ENCODE data around the gene SLAMF1. TPM values are rescaled to one million over a fixed set of nuclear protein-coding genes. Genes with fewer than 3 reads are reported as not detected.

SLAMF1 gene
- total and polyA plus RNA-seq, 2 donors from 2014 or later: 0.13 to 3.3 TPM

DNA sequence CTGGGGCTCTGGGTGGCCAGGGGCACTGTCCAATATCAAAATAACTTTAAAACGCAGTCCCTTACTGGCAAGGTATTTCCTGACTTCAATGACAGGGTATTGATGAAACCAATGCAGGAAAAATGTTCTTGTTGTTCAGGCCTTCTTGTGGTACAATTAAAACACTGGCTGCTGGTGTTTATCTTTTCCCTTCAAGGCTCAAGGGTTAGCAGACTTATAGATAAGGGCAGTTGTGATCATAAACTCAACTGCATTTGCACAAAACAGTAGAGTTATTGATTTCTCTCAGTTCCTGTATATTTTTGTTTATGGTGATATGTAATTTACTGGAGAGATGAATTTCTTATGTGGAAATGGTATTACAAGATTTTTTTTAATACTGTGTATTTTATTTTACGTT lies 64.9 kb downstream of the SLAMF1 start:
- FAIRE-seq (no peak), DNase-seq (no peak)
- Histone ChIP-seq H3K4me1 (ENCODE audit: control insufficient read depth in 2 of 3, insufficient read depth in 2 of 3, low read depth in 1 of 3, low read length in 3 of 3) (no peaks in the 10 kb centered on the region), H3K4me3 (ENCODE audit: low read length in 3 of 3) (no peak overlapping the region), H3K27me3 (ENCODE audit: control insufficient read depth, insufficient read depth, low read length) (no peaks in the 10 kb centered on the region), H3K9me3 (ENCODE audit: control insufficient read depth in 2 of 3, insufficient read depth in 1 of 3, low read length in 3 of 3) (no peaks in the 10 kb centered on the region), H3K36me3 (ENCODE audit: control insufficient read depth in 2 of 3, insufficient read depth in 3 of 3, low read length in 3 of 3) (no peaks in the 10 kb centered on the region), H3K9ac (ENCODE audit: low read length in 3 of 3) (no peak overlapping the region), H3K27ac (ENCODE audit: low read depth in 2 of 2, low read length in 2 of 2) (no peak overlapping the region)
- TF ChIP-seq, protein P1, sequence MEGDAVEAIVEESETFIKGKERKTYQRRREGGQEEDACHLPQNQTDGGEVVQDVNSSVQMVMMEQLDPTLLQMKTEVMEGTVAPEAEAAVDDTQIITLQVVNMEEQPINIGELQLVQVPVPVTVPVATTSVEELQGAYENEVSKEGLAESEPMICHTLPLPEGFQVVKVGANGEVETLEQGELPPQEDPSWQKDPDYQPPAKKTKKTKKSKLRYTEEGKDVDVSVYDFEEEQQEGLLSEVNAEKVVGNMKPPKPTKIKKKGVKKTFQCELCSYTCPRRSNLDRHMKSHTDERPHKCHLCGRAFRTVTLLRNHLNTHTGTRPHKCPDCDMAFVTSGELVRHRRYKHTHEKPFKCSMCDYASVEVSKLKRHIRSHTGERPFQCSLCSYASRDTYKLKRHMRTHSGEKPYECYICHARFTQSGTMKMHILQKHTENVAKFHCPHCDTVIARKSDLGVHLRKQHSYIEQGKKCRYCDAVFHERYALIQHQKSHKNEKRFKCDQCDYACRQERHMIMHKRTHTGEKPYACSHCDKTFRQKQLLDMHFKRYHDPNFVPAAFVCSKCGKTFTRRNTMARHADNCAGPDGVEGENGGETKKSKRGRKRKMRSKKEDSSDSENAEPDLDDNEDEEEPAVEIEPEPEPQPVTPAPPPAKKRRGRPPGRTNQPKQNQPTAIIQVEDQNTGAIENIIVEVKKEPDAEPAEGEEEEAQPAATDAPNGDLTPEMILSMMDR (IDR thresholded peaks at IDR 0.05; ENCODE audit: borderline replicate concordance, extremely low read depth, insufficient read depth): no peak
- intact Hi-C loops (cut with DNase I): no loop called here

DNA sequence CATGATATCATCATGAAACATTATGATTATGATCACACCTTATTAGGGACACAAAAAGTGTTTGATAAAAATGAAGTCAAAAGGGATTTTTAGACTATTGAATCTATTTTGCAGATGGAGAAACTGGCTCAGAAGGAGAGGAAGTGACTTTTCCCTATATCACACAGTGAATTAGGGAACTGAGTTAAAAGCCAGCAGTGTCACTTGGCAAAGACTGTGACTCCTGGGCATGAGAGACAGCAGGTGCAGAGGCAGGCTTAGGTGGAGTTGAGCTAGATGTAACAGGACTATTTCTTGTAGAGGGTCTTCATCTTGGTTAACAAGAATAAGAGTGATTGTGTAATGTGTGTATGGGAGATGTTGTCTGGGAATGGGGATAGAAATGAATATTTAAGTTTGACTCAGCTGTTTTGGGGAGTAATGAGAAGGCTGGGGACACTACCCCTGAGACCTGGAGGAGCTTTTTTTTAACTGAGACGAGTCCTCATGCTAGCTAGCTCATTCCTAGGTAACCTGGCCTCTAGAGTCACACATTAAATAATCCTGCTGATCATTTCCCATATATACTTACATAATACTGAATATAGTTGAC lies 66.5 kb downstream of the SLAMF1 start:
- intact Hi-C loops (cut with DNase I): no loop called here
- Histone ChIP-seq H3K9me3 (ENCODE audit: control insufficient read depth in 2 of 3, insufficient read depth in 1 of 3, low read length in 3 of 3) (no peaks in the 10 kb centered on the region), H3K27ac (ENCODE audit: low read depth in 2 of 2, low read length in 2 of 2) (no peak overlapping the region), H3K9ac (ENCODE audit: low read length in 3 of 3) (no peak overlapping the region), H3K4me3 (ENCODE audit: low read length in 3 of 3) (no peak overlapping the region), H3K4me1 (ENCODE audit: control insufficient read depth in 2 of 3, insufficient read depth in 2 of 3, low read depth in 1 of 3, low read length in 3 of 3) (no peaks in the 10 kb centered on the region), H3K36me3 (ENCODE audit: control insufficient read depth in 2 of 3, insufficient read depth in 3 of 3, low read length in 3 of 3) (no peaks in the 10 kb centered on the region), H3K27me3 (ENCODE audit: control insufficient read depth, insufficient read depth, low read length) (no peaks in the 10 kb centered on the region)
- no peak for FAIRE-seq
- no peak for DNase-seq
- TF ChIP-seq, protein P1 (IDR thresholded peaks at IDR 0.05; ENCODE audit: borderline replicate concordance, extremely low read depth, insufficient read depth): no peak

DNA sequence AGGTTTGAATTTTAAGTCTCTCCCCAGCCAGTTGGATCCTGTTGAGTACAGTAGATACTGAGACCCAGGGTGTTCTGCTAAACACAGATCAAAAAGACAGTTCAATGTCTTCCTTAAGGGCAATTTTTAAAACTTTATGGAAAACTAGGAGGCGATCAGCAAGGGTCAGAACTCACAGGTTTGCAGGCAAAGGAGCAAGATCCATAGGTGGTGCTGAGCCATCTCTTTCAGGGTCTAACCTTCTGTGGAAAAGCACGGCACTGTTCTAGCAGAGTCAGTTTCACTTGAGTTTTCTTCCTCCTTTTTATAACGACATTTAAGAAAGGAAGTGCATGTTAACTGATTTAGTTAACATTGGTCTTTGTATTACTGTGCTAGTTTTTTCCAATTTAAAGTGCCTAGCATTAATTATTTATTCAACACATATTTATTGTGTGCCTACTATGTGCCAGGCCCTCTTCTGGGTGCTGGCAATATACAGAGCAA lies 67.6 kb downstream of the SLAMF1 start, which contains the start of gene CD84:
Gene CD84 (minus strand): TSS at position 281 of the 486 bp plus-strand sequence. CDS start 59 bp downstream, at position 222.
- no peak within 1 kb of the TSS for H3K9ac ChIP-seq (ENCODE audit: low read length in 3 of 3)
- no peaks in the 10 kb centered on the region for H3K9me3 ChIP-seq (ENCODE audit: control insufficient read depth in 2 of 3, insufficient read depth in 1 of 3, low read length in 3 of 3)
- H3K4me1 ChIP-seq (ENCODE audit: control insufficient read depth in 2 of 3, insufficient read depth in 2 of 3, low read depth in 1 of 3, low read length in 3 of 3): no peaks in the 10 kb centered on the region
- TF ChIP-seq, protein P1 (IDR thresholded peaks at IDR 0.05; ENCODE audit: borderline replicate concordance, extremely low read depth, insufficient read depth): no peak
- intact Hi-C loops (cut with DNase I): no loop called here
- no peak within 1 kb of the TSS for H3K27ac ChIP-seq (ENCODE audit: low read depth in 2 of 2, low read length in 2 of 2)
- no peak for FAIRE-seq
- no peaks in the 10 kb centered on the region for H3K36me3 ChIP-seq (ENCODE audit: control insufficient read depth in 2 of 3, insufficient read depth in 3 of 3, low read length in 3 of 3)
- H3K27me3 ChIP-seq (ENCODE audit: control insufficient read depth, insufficient read depth, low read length): no peaks in the 10 kb centered on the region
- no peak for DNase-seq
- peak within 1 kb of the TSS in 1 of 3 donors; percentile 19 for H3K4me3 ChIP-seq (ENCODE audit: low read length in 3 of 3)
